OCI-LY7 (cell line): ENCODE measurements around the gene SNX22.

ENCODE experiments used
- EZH2phosphoT487 ChIP-seq: fragments of 200-600 bp; sonication (generic); IDR thresholded peaks from 2 replicates; pipeline ENCODE4 v1.6.1; 2018; ENCODE audit warnings: low read depth, borderline replicate concordance, mild to moderate bottlenecking, mixed run types, antibody characterized with exemption, low read length, moderate library complexity, mixed read lengths
- TF ChIP-seq, protein P1 (sequence below): fragments of 200-600 bp; sonication (generic); conservative IDR thresholded peaks from 2 replicates; pipeline ENCODE4 v1.5.1; 2014; ENCODE audit warnings: mild to moderate bottlenecking, antibody characterized with exemption, low read length, moderate library complexity, mixed read lengths

DNA sequence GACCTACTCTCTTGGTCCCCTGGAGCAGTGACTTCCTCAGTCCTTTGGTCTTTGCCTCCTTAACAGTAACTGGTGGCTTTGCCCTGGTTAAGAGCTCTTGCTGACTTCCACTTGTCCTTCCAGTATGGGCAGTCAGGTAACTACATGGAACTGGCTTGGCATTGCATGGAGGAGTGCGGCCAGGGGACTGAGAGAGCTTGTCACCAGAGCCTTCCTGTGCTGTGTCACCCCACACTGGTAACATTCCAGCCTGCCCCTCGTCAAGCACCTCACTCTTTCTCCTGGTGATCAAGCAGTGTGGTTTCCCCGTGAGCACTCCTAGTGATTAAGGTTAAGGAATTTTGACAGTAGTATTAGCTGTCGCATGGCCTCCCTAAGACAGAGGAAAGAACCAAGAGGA is 19.3 kb upstream of the SNX22 start:
- TF ChIP-seq, protein P1, sequence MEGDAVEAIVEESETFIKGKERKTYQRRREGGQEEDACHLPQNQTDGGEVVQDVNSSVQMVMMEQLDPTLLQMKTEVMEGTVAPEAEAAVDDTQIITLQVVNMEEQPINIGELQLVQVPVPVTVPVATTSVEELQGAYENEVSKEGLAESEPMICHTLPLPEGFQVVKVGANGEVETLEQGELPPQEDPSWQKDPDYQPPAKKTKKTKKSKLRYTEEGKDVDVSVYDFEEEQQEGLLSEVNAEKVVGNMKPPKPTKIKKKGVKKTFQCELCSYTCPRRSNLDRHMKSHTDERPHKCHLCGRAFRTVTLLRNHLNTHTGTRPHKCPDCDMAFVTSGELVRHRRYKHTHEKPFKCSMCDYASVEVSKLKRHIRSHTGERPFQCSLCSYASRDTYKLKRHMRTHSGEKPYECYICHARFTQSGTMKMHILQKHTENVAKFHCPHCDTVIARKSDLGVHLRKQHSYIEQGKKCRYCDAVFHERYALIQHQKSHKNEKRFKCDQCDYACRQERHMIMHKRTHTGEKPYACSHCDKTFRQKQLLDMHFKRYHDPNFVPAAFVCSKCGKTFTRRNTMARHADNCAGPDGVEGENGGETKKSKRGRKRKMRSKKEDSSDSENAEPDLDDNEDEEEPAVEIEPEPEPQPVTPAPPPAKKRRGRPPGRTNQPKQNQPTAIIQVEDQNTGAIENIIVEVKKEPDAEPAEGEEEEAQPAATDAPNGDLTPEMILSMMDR: no peak
- no peak for TF ChIP-seq EZH2phosphoT487
